Muscle of back (tissue), 13 donors: ENCODE results near the gene RADIL. TPM values are rescaled to one million over a fixed set of nuclear protein-coding genes. Genes with fewer than 3 reads are reported as not detected.
A peak's percentile ranks its signal among the peaks of the same experiment; 100 is the strongest.
"Not testable (repeated sequence)": the region's sequence is repeated elsewhere in the genome, so short reads cannot be mapped to it uniquely, and the experiment has no call there.

ENCODE experiments used
- DNase-seq, 3 donors: peaks; one replicate each; pipeline versions ENCODE4 v3.0.0 to v3.0.0-alpha.2; 2013
- long read RNA-seq, 9 donors: transcript quantifications; one replicate each; lab custom pipeline, GENCODE V29; 2026
- polyA plus RNA-seq, 10 donors: library from polyadenylated mRNA; unstranded; fragments of 120-200 nt; gene quantifications; one replicate each; pipeline ENCODE4 v1.2.1, GENCODE V29; 2013; ENCODE audit not compliant: insufficient read length in 10 of 10

Gene RADIL
- 1 to 10 TPM; 2.9 to 6.0 (median 3.7) TPM for polyA plus RNA-seq
- long read RNA-seq, donor 1: 0 reads
- long read RNA-seq, donor 2: 0 reads
- long read RNA-seq, donor 3: 0 reads
- long read RNA-seq, donor 4: 0 reads
- long read RNA-seq, donor 5: 0 reads
- long read RNA-seq, donor 6: 0 reads
- long read RNA-seq, donor 7: 0 reads
- long read RNA-seq, donor 8: 0 reads
- long read RNA-seq, donor 9: 0 reads

DNA sequence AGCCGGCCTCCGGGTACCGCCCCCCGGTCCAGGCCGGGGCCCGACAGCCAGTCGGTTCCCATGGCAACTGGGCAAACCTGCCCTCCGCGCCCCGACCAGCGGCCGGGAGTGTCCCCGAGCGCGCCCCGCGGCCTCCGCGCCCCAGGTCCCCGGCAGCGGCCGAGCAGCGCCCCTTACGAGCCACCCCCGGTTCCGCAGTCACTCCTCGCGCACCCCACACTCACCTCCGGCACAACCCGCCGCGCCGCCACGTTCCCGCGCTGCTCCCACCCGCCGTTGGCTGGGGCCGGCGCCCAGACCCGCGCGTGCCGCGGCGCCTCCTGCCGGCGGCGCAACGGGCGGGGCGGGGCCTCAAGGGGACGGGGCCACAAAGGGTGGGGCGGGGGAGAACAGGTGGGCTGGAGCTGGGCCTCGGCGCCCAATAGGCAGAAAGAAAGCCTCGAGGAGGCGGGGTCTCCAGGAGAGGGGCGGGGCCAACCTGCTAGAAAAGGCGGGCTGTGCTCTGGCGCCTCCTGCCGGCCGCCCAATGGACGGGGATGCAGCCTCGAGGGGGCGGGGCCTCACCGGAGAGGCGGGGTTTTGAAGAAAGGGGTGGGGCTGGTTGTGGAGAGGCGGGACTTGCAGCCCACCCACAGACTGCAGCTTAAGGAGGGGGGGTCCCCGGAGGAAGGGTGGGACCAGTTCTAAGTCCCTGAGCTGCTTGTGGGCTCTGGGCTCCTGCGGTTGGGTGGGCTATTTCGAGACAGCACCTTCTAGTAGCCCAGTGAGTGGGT is at the start of gene RADIL:
Gene RADIL (minus strand): TSS at position 345 of the 773 bp plus-strand sequence. CDS start 5,577 bp downstream, outside the sequence.
- DNase-seq: peak; percentile 82 to 92 (median 90)

- DNase-seq: no peak
These were observed 48.4 kb upstream of the RADIL start for GRCh38 chr7:4931943-4932342.

- DNase-seq: no peak
These were observed 45.5 kb upstream of the RADIL start for GRCh38 chr7:4929005-4929404.

DNA sequence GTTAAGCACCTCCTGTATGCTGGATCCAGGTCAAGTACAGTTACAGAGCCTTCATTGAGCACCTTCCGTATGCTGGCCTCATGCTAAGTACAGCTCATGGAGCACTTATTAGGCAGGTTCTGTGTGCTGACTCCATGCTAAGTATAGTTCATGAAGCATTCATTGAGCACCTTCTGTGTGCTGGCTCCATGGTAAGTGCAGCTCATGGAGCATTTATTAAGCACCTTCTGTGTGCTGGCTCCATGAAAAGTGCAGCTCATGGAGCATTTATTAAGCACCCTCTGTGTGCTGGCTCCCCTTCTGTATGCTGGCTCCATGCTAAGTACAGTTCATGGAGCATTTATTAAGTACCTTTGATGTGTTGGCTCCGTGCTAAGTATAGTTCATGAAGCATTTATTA is 44.9 kb upstream of the RADIL start:
- DNase-seq: no peak

GRCh38 chr7:4919969-4920766 is 36.7 kb upstream of the RADIL start:
- DNase-seq: no peak

- DNase-seq: no peak
These were observed 32.6 kb upstream of the RADIL start for GRCh38 chr7:4916113-4916512.

DNA sequence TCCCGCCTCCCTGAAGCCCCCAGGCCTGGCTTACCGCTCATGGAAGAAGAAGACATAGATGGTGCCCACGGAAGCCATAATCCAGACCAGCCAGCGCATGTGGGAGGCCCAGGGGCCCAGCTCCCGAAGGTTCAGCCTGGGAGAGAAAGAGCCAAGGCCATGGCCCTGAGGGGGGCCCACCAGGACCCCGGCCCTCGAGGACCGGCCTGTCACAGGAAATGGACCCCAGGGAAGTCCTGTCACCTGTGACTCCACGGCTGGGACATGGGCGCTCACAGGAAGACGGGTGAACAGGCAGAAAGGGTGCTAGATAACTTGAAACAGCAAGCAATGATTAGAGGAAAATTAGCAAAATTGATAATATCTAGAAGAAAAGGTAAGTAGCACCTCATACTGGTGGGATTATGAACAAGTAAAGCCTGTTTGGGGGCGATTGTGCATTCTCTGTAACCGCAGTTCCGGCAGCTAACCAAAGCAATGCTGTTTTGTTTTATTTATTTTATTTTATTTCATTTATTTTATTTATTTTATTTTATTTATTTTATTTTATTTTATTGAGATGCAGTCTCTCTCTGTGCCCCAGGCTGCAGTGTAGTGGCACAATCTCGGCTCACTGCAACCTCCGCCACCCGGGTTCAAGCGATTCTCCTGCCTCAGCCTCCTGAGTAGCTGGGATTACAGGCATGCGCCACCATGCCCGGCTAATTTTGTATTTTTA is 27.8 kb upstream of the RADIL start:
- no peak for DNase-seq

GRCh38 chr7:4906682-4907081 is 23.2 kb upstream of the RADIL start:
- DNase-seq: no peak

DNA sequence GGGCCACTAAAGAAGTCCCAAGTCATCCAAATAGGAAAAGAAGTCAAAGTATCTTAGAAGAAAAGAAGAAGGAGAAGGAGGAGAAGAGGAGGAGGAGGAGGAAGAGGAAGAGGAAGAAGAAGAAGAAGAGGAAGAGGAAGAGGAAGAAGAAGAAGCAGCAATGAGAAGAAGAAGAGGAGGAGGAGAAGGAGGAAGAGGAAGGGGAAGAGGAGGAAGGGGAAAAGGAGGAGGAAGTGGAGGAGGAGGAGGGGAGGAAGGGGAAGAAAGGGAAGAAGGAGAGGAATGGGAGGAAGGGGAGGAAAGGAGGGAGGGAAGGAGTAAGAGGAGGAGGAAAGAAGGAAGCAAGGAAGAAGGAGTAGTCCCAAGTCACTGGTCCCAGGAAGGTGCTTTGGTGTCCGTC is 21.7 kb upstream of the RADIL start:
- no peak for DNase-seq

- no peak for DNase-seq
These were observed 20.8 kb upstream of the RADIL start for GRCh38 chr7:4904346-4904745.

- DNase-seq: no peak
These were observed 12.2 kb upstream of the RADIL start for GRCh38 chr7:4895766-4896165.

DNA sequence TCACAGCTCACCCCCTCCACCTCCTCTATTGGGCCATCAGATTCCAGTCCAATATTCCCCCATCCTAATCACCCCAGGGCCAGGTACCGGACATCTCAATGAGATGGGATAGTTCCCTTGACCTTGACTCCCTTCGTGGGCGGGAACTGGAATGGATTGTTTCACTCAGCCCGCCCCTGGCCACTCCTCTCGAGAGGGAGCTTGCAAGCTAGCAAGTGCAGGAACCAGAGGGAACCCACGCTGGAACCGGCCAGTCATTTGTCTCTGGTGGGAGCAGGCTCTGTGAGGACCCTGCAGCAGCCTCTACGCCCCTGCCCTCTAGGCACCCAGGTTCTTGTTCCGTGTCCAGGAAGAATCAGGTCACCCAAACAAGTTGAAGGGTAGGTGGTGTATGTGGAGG is 11.0 kb upstream of the RADIL start:
- no peak for DNase-seq

- no peak for DNase-seq
These were observed 10.5 kb upstream of the RADIL start for GRCh38 chr7:4893929-4894475.

DNA sequence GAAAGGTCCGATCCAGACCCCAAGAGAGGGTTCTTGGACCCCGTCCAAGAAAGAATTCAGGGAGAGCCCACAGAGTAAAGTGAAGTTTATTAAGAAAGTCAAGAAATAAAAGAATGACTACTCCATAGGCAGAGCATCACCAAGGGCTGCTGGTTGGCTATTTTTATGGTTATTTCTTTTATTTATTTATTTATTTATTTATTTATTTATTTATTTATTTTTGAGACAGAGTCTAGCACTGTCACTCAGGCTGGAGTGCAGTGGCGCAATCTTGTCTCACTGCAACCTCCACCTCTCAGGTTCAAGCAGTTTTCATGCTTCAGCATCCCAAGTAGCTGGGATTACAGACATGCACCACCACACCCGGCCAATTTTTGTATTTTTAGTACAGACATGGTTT is 9.7 kb upstream of the RADIL start:
- not testable (repeated sequence) for DNase-seq

GRCh38 chr7:4891522-4891921 is 8.0 kb upstream of the RADIL start:
- DNase-seq: not testable (repeated sequence)

DNA sequence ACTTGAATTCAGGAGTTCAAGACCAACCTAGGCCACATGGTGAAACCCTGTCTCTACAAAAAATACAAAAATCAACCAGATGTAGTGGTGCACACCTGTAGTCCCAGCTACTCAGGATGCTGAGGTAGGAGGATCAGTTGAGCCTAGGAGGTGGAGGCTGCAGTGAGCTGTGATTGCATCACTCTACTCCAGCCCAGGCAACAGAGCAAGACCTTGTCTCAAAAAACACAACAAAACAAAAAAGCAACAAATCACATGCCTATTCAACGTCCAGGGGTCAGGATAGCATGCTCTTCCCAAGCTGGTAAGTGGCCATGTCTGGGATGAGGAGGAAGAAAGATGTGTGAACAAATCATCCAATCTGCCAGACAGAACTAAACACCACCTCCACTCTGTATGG is 6.2 kb upstream of the RADIL start:
- no peak for DNase-seq

DNA sequence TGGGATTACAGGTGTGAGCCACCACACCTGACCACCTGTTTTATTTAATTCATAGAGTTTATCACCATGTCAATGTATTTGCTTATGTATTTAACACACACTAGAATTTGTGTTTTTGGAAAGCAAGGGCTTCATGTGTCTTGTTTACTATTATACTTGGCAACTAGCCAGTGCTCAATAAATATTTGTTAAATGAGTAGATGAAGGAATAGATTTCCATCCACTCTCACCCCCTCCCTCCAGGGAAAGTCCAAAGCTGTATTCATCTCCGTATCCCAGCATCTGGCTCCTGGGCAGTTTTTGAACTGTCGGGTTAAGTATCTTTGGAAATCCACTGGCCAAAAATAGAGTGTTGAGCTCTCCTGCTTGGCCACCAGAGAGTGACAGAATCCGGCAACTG is 4.6 kb upstream of the RADIL start:
- DNase-seq: no peak

GRCh38 chr7:4886671-4887070 is 3.2 kb upstream of the RADIL start:
- DNase-seq: no peak

GRCh38 chr7:4885317-4885807 is 1.8 kb upstream of the RADIL start:
- no peak for DNase-seq

DNA sequence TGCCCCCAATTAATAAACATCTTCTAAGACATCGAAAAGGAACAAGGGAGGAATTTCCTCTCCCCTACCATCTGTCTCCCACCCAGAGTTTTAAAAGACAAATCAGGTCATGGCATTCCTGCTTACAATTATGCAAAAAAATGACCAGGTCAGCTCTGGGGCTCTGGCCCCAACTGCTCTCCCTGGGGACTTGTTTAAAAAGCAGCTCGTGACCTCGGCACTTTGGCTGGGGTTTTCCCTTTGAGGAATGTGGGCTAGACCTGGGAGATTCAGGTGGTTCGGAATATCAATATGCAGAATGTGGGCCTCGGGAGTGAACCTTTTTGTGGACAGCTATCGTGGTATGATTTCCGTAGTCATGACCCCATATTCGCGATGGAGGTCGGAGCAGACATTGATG is 648 bp upstream of the RADIL start:
- DNase-seq: no peak

GRCh38 chr7:4883033-4883371 is 514 bp downstream of the RADIL start:
- DNase-seq: no peak
